Prostate gland (tissue), 2 donors: ENCODE results near the gene ZFP1.

Source experiments
- CTCF ChIP-seq, 4 experiments: fragments of 200-600 bp in 2 of 4; fragments of 450-650 bp in 2 of 4; sonication (generic) in 2 of 4; IDR thresholded peaks; 1 replicate in 3 of 4; 2 replicates in 1 of 4; pipeline ENCODE4 v1.5.1; 2016 to 2019; ENCODE audit warnings: antibody characterized with exemption in 4 of 4, mild to moderate bottlenecking in 2 of 4, moderate library complexity in 2 of 4
- POLR2AphosphoS5 ChIP-seq: sonication (generic); formaldehyde crosslinking; IDR thresholded peaks from one replicate; pipeline ENCODE4 v1.6.1; 2017; ENCODE audit warnings: antibody characterized with exemption

GRCh38 chr16:75196836-75197235 lies 48.5 kb downstream of the ZFP1 start:
- TF ChIP-seq POLR2AphosphoS5 (no peak), CTCF (IDR thresholded peaks at IDR 0.05) (no peak)
